Right ventricle myocardium inferior (tissue), 1 donor: ENCODE results near the gene USP7. TPM values are rescaled to one million over a fixed set of nuclear protein-coding genes. Genes with fewer than 3 reads are reported as not detected.

Experiments used
- ATAC-seq: fragments of 200-7000 bp; cut with Tn5 transposase; one replicate; pipeline ENCODE4 v1.9.1; 2020; ENCODE audit warnings: mild to moderate bottlenecking, moderate library complexity
- DNase-seq: peaks from one replicate; pipeline ENCODE4 v3.0.0; 2021; ENCODE audit errors: missing footprints
- intact Hi-C: fragments of 100-400 bp; cut with DNase I; formaldehyde crosslinking; loops from one replicate; pipeline ENCODE4 v1.11.0; 2022
- total RNA-seq: library from RNA; stranded (reverse); fragmentation: NEBNext Ultra II Directional; extraction: Animal tissue kit (Norgen Biotek cat#: 25700); gene quantifications from one replicate; pipeline ENCODE4 v1.2.1, GENCODE V29; 2021
- donor health status: DM: no; HTN: yes; CAD: no; lungs with severe emphysema.

USP7 gene
- total RNA-seq, 1 donor from 2014 or later: 61.6 TPM

- ATAC-seq (no peak), DNase-seq (no peak)
- intact Hi-C loops: no loop called here
These were observed 101.2 kb downstream of the USP7 start for GRCh38 chr16:8862309-8863130.

GRCh38 chr16:8861563-8862308, 102.0 kb downstream of the USP7 start:
- intact Hi-C loops: no loop called here
- ATAC-seq (peak; percentile 75), DNase-seq (no peak)

- intact Hi-C loops: no loop called here
- peak; percentile 43 for ATAC-seq
- peak; percentile 79 for DNase-seq
These were observed 103.5 kb downstream of the USP7 start for GRCh38 chr16:8859913-8860881.

GRCh38 chr16:8858994-8859912, 104.5 kb downstream of the USP7 start:
- ATAC-seq: no peak
- intact Hi-C loops: no loop called here
- DNase-seq: no peak

- intact Hi-C loops: no loop called here
- DNase-seq (no peak), ATAC-seq (no peak)
These were observed 107.7 kb downstream of the USP7 start for GRCh38 chr16:8855972-8856371.

- ATAC-seq: no peak
- no peak for DNase-seq
- intact Hi-C loops: no loop called here
These were observed 108.5 kb downstream of the USP7 start for GRCh38 chr16:8855051-8855786.

GRCh38 chr16:8854298-8854948, 109.3 kb downstream of the USP7 start:
- intact Hi-C loops: no loop called here
- no peak for ATAC-seq
- no peak for DNase-seq

- DNase-seq: no peak
- no peak for ATAC-seq
- intact Hi-C loops: no loop called here
These were observed 110.1 kb downstream of the USP7 start for GRCh38 chr16:8853611-8854010.

GRCh38 chr16:8853150-8853549, 110.6 kb downstream of the USP7 start:
- ATAC-seq (no peak), DNase-seq (no peak)
- intact Hi-C loops: no loop called here

- intact Hi-C loops: no loop called here
- ATAC-seq (no peak), DNase-seq (no peak)
These were observed 111.2 kb downstream of the USP7 start for GRCh38 chr16:8852534-8852933.

- intact Hi-C loops: no loop called here
- no peak for ATAC-seq
- no peak for DNase-seq
These were observed 111.8 kb downstream of the USP7 start for GRCh38 chr16:8851761-8852403.

- DNase-seq: peak; percentile 81
- peak; percentile 52 for ATAC-seq
- intact Hi-C loops: no loop called here
These were observed 113.3 kb downstream of the USP7 start for GRCh38 chr16:8850279-8850885.

- no peak for DNase-seq
- intact Hi-C loops: no loop called here
- ATAC-seq: no peak
These were observed 114.2 kb downstream of the USP7 start for GRCh38 chr16:8849411-8850011.

GRCh38 chr16:8848939-8849391, 114.7 kb downstream of the USP7 start:
- no peak for DNase-seq
- intact Hi-C loops: no loop called here
- ATAC-seq: no peak

- no peak for DNase-seq
- intact Hi-C loops: no loop called here
- ATAC-seq: peak; percentile 23
These were observed 115.3 kb downstream of the USP7 start for GRCh38 chr16:8848231-8848938.
